GM23338 (cell line): ENCODE results near the gene SMC4. TPM values are rescaled to one million over a fixed set of nuclear protein-coding genes. Genes with fewer than 3 reads are reported as not detected.

Experiments used
- ATAC-seq: fragments of 200-7000 bp; cut with Tn5 transposase; 3 replicates; pipeline ENCODE4 v1.9.1; 2020
- DNase-seq: peaks from one replicate; pipeline ENCODE4 v3.0.0-alpha.2; 2015; ENCODE audit warnings: low spot score
- H2AFZ ChIP-seq: fragments of 200-600 bp; sonication (generic); 2 replicates; pipeline ENCODE4 v1.8.0; 2016; ENCODE audit warnings: antibody characterized with exemption, mild to moderate bottlenecking, moderate library complexity
- H3F3A ChIP-seq: fragments of 200-600 bp; sonication (generic); replicated peaks from 2 replicates; pipeline ENCODE4 v1.8.0; 2017; ENCODE audit warnings: antibody characterized with exemption, mixed run types, low read depth
- H3K27ac ChIP-seq: fragments of 200-600 bp; sonication (generic); 2 replicates; pipeline ENCODE4 v1.6.1; 2016; ENCODE audit warnings: low read depth
- H3K27me3 ChIP-seq: fragments of 200-600 bp; sonication (generic); 2 replicates; pipeline ENCODE4 v1.8.0; 2016; ENCODE audit warnings: mild to moderate bottlenecking, mixed run types, moderate library complexity; ENCODE audit not compliant: insufficient read depth
- H3K36me3 ChIP-seq: fragments of 200-600 bp; sonication (generic); 2 replicates; pipeline ENCODE4 v1.8.0; 2016; ENCODE audit warnings: mild to moderate bottlenecking; ENCODE audit not compliant: insufficient read depth
- H3K4me1 ChIP-seq: fragments of 200-600 bp; sonication (generic); 2 replicates; pipeline ENCODE4 v1.8.0; 2016; ENCODE audit warnings: mild to moderate bottlenecking, moderate library complexity; ENCODE audit not compliant: insufficient read depth
- H3K4me2 ChIP-seq: fragments of 200-600 bp; sonication (generic); 2 replicates; pipeline ENCODE4 v1.7.1; 2017; ENCODE audit warnings: mixed run types
- H3K4me3 ChIP-seq: fragments of 200-600 bp; sonication (generic); 2 replicates; pipeline ENCODE4 v1.6.1; 2016; ENCODE audit warnings: mixed run types
- H3K79me2 ChIP-seq: fragments of 200-600 bp; sonication (generic); replicated peaks from 2 replicates; pipeline ENCODE4 v1.8.0; 2017; ENCODE audit warnings: mild to moderate bottlenecking; ENCODE audit not compliant: insufficient read depth
- H3K9me2 ChIP-seq: fragments of 200-600 bp; sonication (generic); 2 replicates; pipeline ENCODE4 v1.8.0; 2017; ENCODE audit not compliant: insufficient read depth
- H4K20me1 ChIP-seq: fragments of 200-600 bp; sonication (generic); replicated peaks from 2 replicates; pipeline ENCODE4 v1.8.0; 2017; ENCODE audit warnings: mild to moderate bottlenecking; ENCODE audit not compliant: insufficient read depth
- H3K27ac Mint-ChIP-seq: 2 replicates; pipeline ENCODE4 v1.8.0; 2020; ENCODE audit warnings: inconsistent platforms, mild to moderate bottlenecking, moderate library complexity, mixed read lengths
- H3K27me3 Mint-ChIP-seq: 3 replicates; pipeline ENCODE4 v1.8.0; 2022; ENCODE audit warnings: low read depth, mild to moderate bottlenecking, moderate library complexity, mixed read lengths, inconsistent platforms; ENCODE audit not compliant: insufficient read depth, poor library complexity
- H3K36me3 Mint-ChIP-seq: 3 replicates; pipeline ENCODE4 v1.8.0; 2021; ENCODE audit warnings: low read depth, mild to moderate bottlenecking, inconsistent platforms, moderate library complexity, mixed read lengths
- H3K4me1 Mint-ChIP-seq: 3 replicates; pipeline ENCODE4 v1.8.0; 2020; ENCODE audit warnings: mild to moderate bottlenecking, inconsistent platforms, mixed read lengths
- H3K4me3 Mint-ChIP-seq: 3 replicates; pipeline ENCODE4 v1.8.0; 2021; ENCODE audit warnings: moderate library complexity, mild to moderate bottlenecking, inconsistent platforms, mixed read lengths
- H3K9me3 Mint-ChIP-seq: 3 replicates; pipeline ENCODE4 v1.8.0; 2020; ENCODE audit warnings: moderate library complexity, mild to moderate bottlenecking, inconsistent platforms, mixed read lengths
- CREB1 ChIP-seq: fragments of 250-450 bp; sonication (Bioruptor Pico); IDR thresholded peaks from 2 replicates; pipeline ENCODE4 v1.5.0; 2020; ENCODE audit warnings: low read depth, mild to moderate bottlenecking, moderate library complexity
- EZH2 ChIP-seq: fragments of 200-600 bp; sonication (generic); IDR thresholded peaks from one replicate; pipeline ENCODE4 v1.8.0; 2017; ENCODE audit warnings: antibody characterized with exemption, mild to moderate bottlenecking, low read depth; ENCODE audit not compliant: unreplicated experiment
- EZH2phosphoT487 ChIP-seq: fragments of 200-600 bp; sonication (generic); IDR thresholded peaks from one replicate; pipeline ENCODE4 v1.8.1; 2018; ENCODE audit warnings: antibody characterized with exemption; ENCODE audit not compliant: unreplicated experiment
- JUNB ChIP-seq: IDR thresholded peaks from one replicate; pipeline ENCODE4 v1.6.1; 2016; ENCODE audit warnings: antibody characterized with exemption; ENCODE audit not compliant: unreplicated experiment
- NANOG ChIP-seq: IDR thresholded peaks from 2 replicates; pipeline ENCODE4 v1.6.1; 2016; ENCODE audit warnings: antibody characterized with exemption, borderline replicate concordance
- POLR2AphosphoS5 ChIP-seq: IDR thresholded peaks from 2 replicates; pipeline ENCODE4 v1.6.1; 2016; ENCODE audit warnings: antibody characterized with exemption, low read depth
- ZNF114 ChIP-seq: fragments of 250-450 bp; sonication (Bioruptor Pico); IDR thresholded peaks from 2 replicates; pipeline ENCODE4 v1.5.0; 2020; ENCODE audit warnings: mild to moderate bottlenecking, moderate library complexity
- ZNF331 ChIP-seq: fragments of 250-450 bp; sonication (Bioruptor Pico); IDR thresholded peaks from 2 replicates; pipeline ENCODE4 v1.5.0; 2020; ENCODE audit warnings: low read depth, mild to moderate bottlenecking, moderate library complexity
- polyA plus RNA-seq: library from polyadenylated mRNA; unstranded; fragments of >200 nt; fragmentation: Nextera tagmentation; extraction: Ambion mirVana; gene quantifications from 2 replicates; pipeline ENCODE4 v1.2.1, GENCODE V29; 2016
- total RNA-seq: library from RNA; depleted of rRNA; stranded (reverse); fragments of >200 nt; shearing (Covaris generic); gene quantifications from 2 replicates; pipeline ENCODE4 v1.2.3, GENCODE V29; 2014
- TF ChIP-seq, protein P1 (sequence below), 2 experiments: fragments of 200-600 bp in 1 of 2; sonication (generic) in 1 of 2; conservative IDR thresholded peaks; 2 replicates each; pipeline versions ENCODE4 v1.5.1 to v1.6.1; 2016 to 2017; ENCODE audit warnings: antibody characterized with exemption in 2 of 2, low read depth in 2 of 2, mild to moderate bottlenecking in 2 of 2, moderate library complexity in 1 of 2
- TF ChIP-seq, protein P2 (sequence below): fragments of 250-450 bp; sonication (Bioruptor Pico); IDR thresholded peaks from 2 replicates; pipeline ENCODE4 v1.5.0; 2020; ENCODE audit warnings: mild to moderate bottlenecking, moderate library complexity
- TF ChIP-seq, protein P3 (sequence below): IDR thresholded peaks from one replicate; pipeline ENCODE4 v1.6.1; 2018; ENCODE audit warnings: antibody characterized with exemption; ENCODE audit not compliant: unreplicated experiment

Gene SMC4
- total and polyA plus RNA-seq, 2 experiments from 2014 or later = 167 to 412 TPM

DNA sequence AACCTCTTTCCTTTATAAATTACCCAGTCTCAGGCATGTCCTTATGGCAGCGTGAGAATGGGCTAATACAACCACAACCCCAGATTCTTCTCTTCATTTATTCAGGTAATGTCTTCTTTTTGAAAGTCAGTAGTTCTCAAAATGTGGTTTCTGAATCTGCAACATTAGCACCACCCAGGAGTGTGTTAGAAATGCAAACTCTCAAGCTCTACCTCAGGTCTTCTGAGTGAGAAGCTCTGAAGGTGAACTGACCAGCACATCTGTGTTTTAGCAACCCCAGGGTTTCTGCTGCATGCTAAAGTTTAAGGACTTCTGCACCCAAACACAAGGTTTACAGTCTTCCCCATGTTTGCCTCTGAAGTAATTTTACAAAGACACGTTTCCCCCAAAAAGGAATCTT, 72.4 kb downstream of the SMC4 start:
- Histone ChIP-seq H3K4me1 (no peaks in the 10 kb centered on the region), H2AFZ (no peak overlapping the region), H3K4me3 (no peak overlapping the region), H3K4me2 (no peak overlapping the region), H3K9me2 (0 out of 2 replicates have a peak, but pooled peaks cover 7% of the 10 kb centered on the region), H3K27me3 (no peaks in the 10 kb centered on the region), H3K27ac (no peak overlapping the region), H3K36me3 (no peaks in the 10 kb centered on the region; the same call in 1 of the 2 replicates), H3K79me2 (no peaks in the 10 kb centered on the region), H3F3A (no peaks in the 10 kb centered on the region), H4K20me1 (no peaks in the 10 kb centered on the region)
- Mint-ChIP-seq H3K36me3 (peaks cover 17% of the 10 kb centered on the region), H3K4me1 (no peaks in the 10 kb centered on the region), H3K4me3 (no peak overlapping the region), H3K27me3 (peaks cover 8% of the 10 kb centered on the region), H3K9me3 (peaks cover 24% of the 10 kb centered on the region), H3K27ac (no peak overlapping the region)
- no peak for DNase-seq
- ATAC-seq = no peak
- no peak for TF ChIP-seq EZH2phosphoT487
- TF ChIP-seq, protein P1, sequence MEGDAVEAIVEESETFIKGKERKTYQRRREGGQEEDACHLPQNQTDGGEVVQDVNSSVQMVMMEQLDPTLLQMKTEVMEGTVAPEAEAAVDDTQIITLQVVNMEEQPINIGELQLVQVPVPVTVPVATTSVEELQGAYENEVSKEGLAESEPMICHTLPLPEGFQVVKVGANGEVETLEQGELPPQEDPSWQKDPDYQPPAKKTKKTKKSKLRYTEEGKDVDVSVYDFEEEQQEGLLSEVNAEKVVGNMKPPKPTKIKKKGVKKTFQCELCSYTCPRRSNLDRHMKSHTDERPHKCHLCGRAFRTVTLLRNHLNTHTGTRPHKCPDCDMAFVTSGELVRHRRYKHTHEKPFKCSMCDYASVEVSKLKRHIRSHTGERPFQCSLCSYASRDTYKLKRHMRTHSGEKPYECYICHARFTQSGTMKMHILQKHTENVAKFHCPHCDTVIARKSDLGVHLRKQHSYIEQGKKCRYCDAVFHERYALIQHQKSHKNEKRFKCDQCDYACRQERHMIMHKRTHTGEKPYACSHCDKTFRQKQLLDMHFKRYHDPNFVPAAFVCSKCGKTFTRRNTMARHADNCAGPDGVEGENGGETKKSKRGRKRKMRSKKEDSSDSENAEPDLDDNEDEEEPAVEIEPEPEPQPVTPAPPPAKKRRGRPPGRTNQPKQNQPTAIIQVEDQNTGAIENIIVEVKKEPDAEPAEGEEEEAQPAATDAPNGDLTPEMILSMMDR (conservative IDR thresholded peaks at IDR 0.05; ENCODE audit: low read depth in 2 of 2) = no peak
- TF ChIP-seq EZH2 = no peak
- TF ChIP-seq ZNF331 (CRISPR knock-in tag) = no peak
- TF ChIP-seq POLR2AphosphoS5 = no peak

DNA sequence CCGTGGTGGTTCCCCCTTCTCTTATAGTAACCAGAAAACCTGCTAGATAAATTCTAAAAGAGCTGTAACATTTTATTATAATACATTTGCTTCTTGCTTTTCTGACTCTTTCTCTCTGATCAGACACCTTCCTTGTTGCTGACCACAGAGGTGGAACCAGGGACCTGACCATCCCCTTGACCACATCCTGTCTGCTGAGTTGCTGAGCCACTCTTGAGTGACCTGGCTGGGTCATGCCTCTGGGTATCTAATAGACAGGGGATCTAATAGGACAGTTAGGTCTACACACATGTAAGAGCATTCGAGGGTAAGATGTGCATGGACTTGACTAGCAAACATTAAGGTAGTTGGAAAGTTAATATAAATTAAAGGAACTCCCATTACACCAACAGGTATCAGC, 72.9 kb downstream of the SMC4 start:
- Histone ChIP-seq H3K4me2 (no peak overlapping the region), H3K27ac (no peak overlapping the region), H3K4me3 (no peak overlapping the region), H3K4me1 (no peaks in the 10 kb centered on the region), H3K36me3 (no peaks in the 10 kb centered on the region; the same call in 1 of the 2 replicates), H3K79me2 (no peaks in the 10 kb centered on the region), H3F3A (no peaks in the 10 kb centered on the region), H4K20me1 (no peaks in the 10 kb centered on the region), H3K27me3 (no peaks in the 10 kb centered on the region), H2AFZ (no peak overlapping the region), H3K9me2 (0 out of 2 replicates have a peak, but pooled peaks cover 7% of the 10 kb centered on the region)
- Mint-ChIP-seq H3K27me3 (peaks cover 8% of the 10 kb centered on the region), H3K27ac (no peak overlapping the region), H3K9me3 (peaks cover 24% of the 10 kb centered on the region), H3K36me3 (peaks cover 17% of the 10 kb centered on the region), H3K4me3 (no peak overlapping the region), H3K4me1 (no peaks in the 10 kb centered on the region)
- ATAC-seq (no peak), DNase-seq (no peak)
- TF ChIP-seq POLR2AphosphoS5 (no peak), EZH2phosphoT487 (no peak), JUNB (no peak), ZNF114 (no peak), CREB1 (CRISPR knock-in tag) (no peak), NANOG (no peak)
- TF ChIP-seq, protein P2, sequence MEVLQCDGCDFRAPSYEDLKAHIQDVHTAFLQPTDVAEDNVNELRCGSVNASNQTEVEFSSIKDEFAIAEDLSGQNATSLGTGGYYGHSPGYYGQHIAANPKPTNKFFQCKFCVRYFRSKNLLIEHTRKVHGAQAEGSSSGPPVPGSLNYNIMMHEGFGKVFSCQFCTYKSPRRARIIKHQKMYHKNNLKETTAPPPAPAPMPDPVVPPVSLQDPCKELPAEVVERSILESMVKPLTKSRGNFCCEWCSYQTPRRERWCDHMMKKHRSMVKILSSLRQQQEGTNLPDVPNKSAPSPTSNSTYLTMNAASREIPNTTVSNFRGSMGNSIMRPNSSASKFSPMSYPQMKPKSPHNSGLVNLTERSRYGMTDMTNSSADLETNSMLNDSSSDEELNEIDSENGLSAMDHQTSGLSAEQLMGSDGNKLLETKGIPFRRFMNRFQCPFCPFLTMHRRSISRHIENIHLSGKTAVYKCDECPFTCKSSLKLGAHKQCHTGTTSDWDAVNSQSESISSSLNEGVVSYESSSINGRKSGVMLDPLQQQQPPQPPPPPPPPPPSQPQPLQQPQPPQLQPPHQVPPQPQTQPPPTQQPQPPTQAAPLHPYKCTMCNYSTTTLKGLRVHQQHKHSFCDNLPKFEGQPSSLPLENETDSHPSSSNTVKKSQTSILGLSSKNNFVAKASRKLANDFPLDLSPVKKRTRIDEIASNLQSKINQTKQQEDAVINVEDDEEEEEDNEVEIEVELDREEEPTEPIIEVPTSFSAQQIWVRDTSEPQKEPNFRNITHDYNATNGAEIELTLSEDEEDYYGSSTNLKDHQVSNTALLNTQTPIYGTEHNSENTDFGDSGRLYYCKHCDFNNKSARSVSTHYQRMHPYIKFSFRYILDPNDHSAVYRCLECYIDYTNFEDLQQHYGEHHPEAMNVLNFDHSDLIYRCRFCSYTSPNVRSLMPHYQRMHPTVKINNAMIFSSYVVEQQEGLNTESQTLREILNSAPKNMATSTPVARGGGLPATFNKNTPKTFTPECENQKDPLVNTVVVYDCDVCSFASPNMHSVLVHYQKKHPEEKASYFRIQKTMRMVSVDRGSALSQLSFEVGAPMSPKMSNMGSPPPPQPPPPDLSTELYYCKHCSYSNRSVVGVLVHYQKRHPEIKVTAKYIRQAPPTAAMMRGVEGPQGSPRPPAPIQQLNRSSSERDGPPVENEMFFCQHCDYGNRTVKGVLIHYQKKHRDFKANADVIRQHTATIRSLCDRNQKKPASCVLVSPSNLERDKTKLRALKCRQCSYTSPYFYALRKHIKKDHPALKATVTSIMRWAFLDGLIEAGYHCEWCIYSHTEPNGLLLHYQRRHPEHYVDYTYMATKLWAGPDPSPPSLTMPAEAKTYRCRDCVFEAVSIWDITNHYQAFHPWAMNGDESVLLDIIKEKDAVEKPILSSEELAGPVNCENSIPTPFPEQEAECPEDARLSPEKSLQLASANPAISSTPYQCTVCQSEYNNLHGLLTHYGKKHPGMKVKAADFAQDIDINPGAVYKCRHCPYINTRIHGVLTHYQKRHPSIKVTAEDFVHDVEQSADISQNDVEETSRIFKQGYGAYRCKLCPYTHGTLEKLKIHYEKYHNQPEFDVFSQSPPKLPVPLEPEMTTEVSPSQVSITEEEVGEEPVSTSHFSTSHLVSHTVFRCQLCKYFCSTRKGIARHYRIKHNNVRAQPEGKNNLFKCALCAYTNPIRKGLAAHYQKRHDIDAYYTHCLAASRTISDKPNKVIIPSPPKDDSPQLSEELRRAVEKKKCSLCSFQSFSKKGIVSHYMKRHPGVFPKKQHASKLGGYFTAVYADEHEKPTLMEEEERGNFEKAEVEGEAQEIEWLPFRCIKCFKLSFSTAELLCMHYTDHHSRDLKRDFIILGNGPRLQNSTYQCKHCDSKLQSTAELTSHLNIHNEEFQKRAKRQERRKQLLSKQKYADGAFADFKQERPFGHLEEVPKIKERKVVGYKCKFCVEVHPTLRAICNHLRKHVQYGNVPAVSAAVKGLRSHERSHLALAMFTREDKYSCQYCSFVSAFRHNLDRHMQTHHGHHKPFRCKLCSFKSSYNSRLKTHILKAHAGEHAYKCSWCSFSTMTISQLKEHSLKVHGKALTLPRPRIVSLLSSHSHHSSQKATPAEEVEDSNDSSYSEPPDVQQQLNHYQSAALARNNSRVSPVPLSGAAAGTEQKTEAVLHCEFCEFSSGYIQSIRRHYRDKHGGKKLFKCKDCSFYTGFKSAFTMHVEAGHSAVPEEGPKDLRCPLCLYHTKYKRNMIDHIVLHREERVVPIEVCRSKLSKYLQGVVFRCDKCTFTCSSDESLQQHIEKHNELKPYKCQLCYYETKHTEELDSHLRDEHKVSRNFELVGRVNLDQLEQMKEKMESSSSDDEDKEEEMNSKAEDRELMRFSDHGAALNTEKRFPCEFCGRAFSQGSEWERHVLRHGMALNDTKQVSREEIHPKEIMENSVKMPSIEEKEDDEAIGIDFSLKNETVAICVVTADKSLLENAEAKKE (CRISPR knock-in tag) = no peak
- TF ChIP-seq, protein P3, sequence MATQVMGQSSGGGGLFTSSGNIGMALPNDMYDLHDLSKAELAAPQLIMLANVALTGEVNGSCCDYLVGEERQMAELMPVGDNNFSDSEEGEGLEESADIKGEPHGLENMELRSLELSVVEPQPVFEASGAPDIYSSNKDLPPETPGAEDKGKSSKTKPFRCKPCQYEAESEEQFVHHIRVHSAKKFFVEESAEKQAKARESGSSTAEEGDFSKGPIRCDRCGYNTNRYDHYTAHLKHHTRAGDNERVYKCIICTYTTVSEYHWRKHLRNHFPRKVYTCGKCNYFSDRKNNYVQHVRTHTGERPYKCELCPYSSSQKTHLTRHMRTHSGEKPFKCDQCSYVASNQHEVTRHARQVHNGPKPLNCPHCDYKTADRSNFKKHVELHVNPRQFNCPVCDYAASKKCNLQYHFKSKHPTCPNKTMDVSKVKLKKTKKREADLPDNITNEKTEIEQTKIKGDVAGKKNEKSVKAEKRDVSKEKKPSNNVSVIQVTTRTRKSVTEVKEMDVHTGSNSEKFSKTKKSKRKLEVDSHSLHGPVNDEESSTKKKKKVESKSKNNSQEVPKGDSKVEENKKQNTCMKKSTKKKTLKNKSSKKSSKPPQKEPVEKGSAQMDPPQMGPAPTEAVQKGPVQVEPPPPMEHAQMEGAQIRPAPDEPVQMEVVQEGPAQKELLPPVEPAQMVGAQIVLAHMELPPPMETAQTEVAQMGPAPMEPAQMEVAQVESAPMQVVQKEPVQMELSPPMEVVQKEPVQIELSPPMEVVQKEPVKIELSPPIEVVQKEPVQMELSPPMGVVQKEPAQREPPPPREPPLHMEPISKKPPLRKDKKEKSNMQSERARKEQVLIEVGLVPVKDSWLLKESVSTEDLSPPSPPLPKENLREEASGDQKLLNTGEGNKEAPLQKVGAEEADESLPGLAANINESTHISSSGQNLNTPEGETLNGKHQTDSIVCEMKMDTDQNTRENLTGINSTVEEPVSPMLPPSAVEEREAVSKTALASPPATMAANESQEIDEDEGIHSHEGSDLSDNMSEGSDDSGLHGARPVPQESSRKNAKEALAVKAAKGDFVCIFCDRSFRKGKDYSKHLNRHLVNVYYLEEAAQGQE = no peak
